PC-9 (cell line): ENCODE measurements around the gene MACROD2. TPM values are rescaled to one million over a fixed set of nuclear protein-coding genes. Genes with fewer than 3 reads are reported as not detected.

Experiments
- BruUV-seq: library from RNA; stranded (reverse); fragments of 400-500 nt; replicated peaks from 2 replicates; lab custom pipeline; 2021; lab: Mats Ljungman, UMichigan
- CTCF ChIA-PET: fragments of 300-600 bp; sonication (Branson Sonifier 250); formaldehyde crosslinking; loops from one replicate; lab custom pipeline; 2022; ENCODE audit warnings: antibody characterized with exemption; lab: Charles Lee
- POLR2A ChIA-PET: fragments of 300-600 bp; sonication (Branson Sonifier 250); formaldehyde crosslinking; loops from one replicate; lab custom pipeline; 2022; ENCODE audit warnings: antibody characterized with exemption; ENCODE audit not compliant: unreplicated experiment; lab: Charles Lee
- DNase-seq, 2 experiments: peaks; one replicate each; pipeline versions ENCODE4 v3.0.0 to v3.0.0-alpha.2; 2015 to 2022; ENCODE audit warnings: mixed read lengths in 1 of 2
- H2AFZ ChIP-seq: fragments of 200-600 bp; sonication (generic); 2 replicates; pipeline ENCODE4 v1.8.1; 2017; ENCODE audit warnings: antibody characterized with exemption
- H3F3A ChIP-seq: fragments of 200-600 bp; sonication (generic); 2 replicates; pipeline ENCODE4 v1.8.1; 2017; ENCODE audit warnings: antibody characterized with exemption, mild to moderate bottlenecking, low read depth; ENCODE audit not compliant: insufficient read depth
- H3K27ac ChIP-seq: fragments of 200-600 bp; sonication (generic); 2 replicates; pipeline ENCODE4 v1.6.1; 2016; ENCODE audit warnings: mixed run types
- H3K27me3 ChIP-seq: fragments of 200-600 bp; sonication (generic); 2 replicates; pipeline ENCODE4 v1.6.1; 2016; ENCODE audit warnings: low read depth, mixed run types; ENCODE audit not compliant: insufficient read depth
- H3K36me3 ChIP-seq: fragments of 200-600 bp; sonication (generic); 2 replicates; pipeline ENCODE4 v1.6.1; 2016; ENCODE audit warnings: low read depth, mixed run types
- H3K4me1 ChIP-seq: fragments of 200-600 bp; sonication (generic); replicated peaks from 2 replicates; pipeline ENCODE4 v1.6.1; 2016; ENCODE audit warnings: mixed run types; ENCODE audit not compliant: insufficient read depth
- H3K4me2 ChIP-seq: fragments of 200-600 bp; sonication (generic); 2 replicates; pipeline ENCODE4 v1.6.1; 2017; ENCODE audit warnings: mixed run types
- H3K4me3 ChIP-seq: fragments of 200-600 bp; sonication (generic); 2 replicates; pipeline ENCODE4 v1.6.1; 2016; ENCODE audit warnings: mixed run types
- H3K79me2 ChIP-seq: fragments of 200-600 bp; sonication (generic); 2 replicates; pipeline ENCODE4 v1.6.1; 2017; ENCODE audit warnings: low read depth, mixed run types
- H3K9me2 ChIP-seq: fragments of 200-600 bp; sonication (generic); 2 replicates; pipeline ENCODE4 v1.8.1; 2017; ENCODE audit warnings: mild to moderate bottlenecking; ENCODE audit not compliant: insufficient read depth
- H3K9me3 ChIP-seq: fragments of 200-600 bp; sonication (generic); 2 replicates; pipeline ENCODE4 v1.8.1; 2016; ENCODE audit warnings: low read depth; ENCODE audit not compliant: insufficient read depth
- H4K20me1 ChIP-seq: fragments of 200-600 bp; sonication (generic); 2 replicates; pipeline ENCODE4 v1.8.1; 2017; ENCODE audit not compliant: insufficient read depth
- EZH2 ChIP-seq: fragments of 200-600 bp; sonication (generic); IDR thresholded peaks from 2 replicates; pipeline ENCODE4 v1.8.0; 2017; ENCODE audit warnings: antibody characterized with exemption, low read depth
- intact Hi-C: fragments of 100-400 bp; cut with micrococcal nuclease; formaldehyde crosslinking; loops from one replicate; pipeline ENCODE4 v1.10.0; 2022; ENCODE audit not compliant: unreplicated experiment
- total RNA-seq: library from RNA; stranded (reverse); gene quantifications from 2 replicates; pipeline ENCODE4 v1.2.3, GENCODE V29; 2021
- TF ChIP-seq, protein P1 (sequence below): fragments of 200-600 bp; sonication (generic); conservative IDR thresholded peaks from 2 replicates; pipeline ENCODE4 v1.6.1; 2017; ENCODE audit warnings: mixed run types, antibody characterized with exemption, mild to moderate bottlenecking, moderate library complexity

The MACROD2 gene
- total RNA-seq, 1 experiment from 2014 or later, result 11.4 TPM

DNA sequence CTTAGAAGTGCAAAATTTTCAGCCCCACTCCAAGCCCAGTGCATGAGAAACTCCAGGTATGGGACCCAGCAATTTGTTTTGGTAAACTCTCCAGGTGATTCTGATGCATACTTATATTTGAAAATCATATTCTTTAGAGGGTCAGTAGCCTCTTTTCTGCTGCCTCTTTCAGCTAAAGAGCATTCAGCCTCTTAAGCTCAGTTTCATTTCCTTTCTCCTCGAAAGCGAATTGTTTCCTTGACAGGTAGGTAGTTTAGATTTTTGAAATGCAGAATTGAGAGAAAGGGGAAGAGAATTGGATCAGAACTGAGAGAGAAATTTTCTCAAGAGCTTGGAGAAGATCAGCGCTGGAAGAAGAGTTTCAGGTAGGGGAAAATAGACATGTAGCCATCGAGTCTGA lies 1337.9 kb downstream of the MACROD2 start:
- CTCF ChIA-PET, result no interaction called here
- Histone ChIP-seq H3K4me1 (no peaks in the 10 kb centered on the region), H4K20me1 (no peaks in the 10 kb centered on the region), H3K27me3 (no peaks in the 10 kb centered on the region), H2AFZ (no peak overlapping the region), H3K4me3 (no peak overlapping the region), H3K9me3 (no peaks in the 10 kb centered on the region), H3K4me2 (no peak overlapping the region), H3K27ac (no peak overlapping the region), H3K9me2 (no peaks in the 10 kb centered on the region), H3K79me2 (no peaks in the 10 kb centered on the region), H3F3A (no peaks in the 10 kb centered on the region), H3K36me3 (no peaks in the 10 kb centered on the region)
- intact Hi-C loops, result no loop called here
- no peak for DNase-seq
- TF ChIP-seq EZH2, result no peak
- TF ChIP-seq, protein P1, sequence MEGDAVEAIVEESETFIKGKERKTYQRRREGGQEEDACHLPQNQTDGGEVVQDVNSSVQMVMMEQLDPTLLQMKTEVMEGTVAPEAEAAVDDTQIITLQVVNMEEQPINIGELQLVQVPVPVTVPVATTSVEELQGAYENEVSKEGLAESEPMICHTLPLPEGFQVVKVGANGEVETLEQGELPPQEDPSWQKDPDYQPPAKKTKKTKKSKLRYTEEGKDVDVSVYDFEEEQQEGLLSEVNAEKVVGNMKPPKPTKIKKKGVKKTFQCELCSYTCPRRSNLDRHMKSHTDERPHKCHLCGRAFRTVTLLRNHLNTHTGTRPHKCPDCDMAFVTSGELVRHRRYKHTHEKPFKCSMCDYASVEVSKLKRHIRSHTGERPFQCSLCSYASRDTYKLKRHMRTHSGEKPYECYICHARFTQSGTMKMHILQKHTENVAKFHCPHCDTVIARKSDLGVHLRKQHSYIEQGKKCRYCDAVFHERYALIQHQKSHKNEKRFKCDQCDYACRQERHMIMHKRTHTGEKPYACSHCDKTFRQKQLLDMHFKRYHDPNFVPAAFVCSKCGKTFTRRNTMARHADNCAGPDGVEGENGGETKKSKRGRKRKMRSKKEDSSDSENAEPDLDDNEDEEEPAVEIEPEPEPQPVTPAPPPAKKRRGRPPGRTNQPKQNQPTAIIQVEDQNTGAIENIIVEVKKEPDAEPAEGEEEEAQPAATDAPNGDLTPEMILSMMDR, result no peak
- POLR2A ChIA-PET, result no interaction called here
- no TSS peak for BruUV-seq

DNA sequence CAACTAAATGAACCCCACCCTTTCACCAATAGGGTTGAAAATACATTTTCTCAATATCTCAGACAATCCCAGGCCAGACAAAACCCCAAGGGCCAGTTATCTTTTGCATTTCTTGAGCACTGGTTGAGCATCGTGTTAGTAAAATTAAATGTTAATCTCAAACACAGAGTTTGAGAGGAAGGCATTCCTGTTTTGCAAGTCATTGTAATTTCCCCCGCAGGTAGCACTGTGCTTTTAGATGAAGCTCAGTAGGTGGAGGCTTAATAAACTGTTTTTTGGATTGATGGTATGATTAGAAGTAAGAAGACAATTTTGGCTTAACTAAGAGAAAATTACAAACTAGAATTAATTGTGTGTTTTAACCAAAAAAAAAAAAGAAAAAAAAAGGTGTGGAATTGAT lies 1340.7 kb downstream of the MACROD2 start:
- TF ChIP-seq, protein P1, result no peak
- no peak for TF ChIP-seq EZH2
- Histone ChIP-seq H4K20me1 (no peaks in the 10 kb centered on the region), H3K4me2 (no peak overlapping the region), H3F3A (no peaks in the 10 kb centered on the region), H3K4me1 (no peaks in the 10 kb centered on the region), H3K79me2 (no peaks in the 10 kb centered on the region), H3K9me2 (no peaks in the 10 kb centered on the region), H3K27ac (no peak overlapping the region), H3K4me3 (no peak overlapping the region), H3K27me3 (no peaks in the 10 kb centered on the region), H2AFZ (no peak overlapping the region), H3K36me3 (no peaks in the 10 kb centered on the region), H3K9me3 (no peaks in the 10 kb centered on the region)
- ChIA-PET CTCF (no interaction called here), POLR2A (no interaction called here)
- intact Hi-C loops, result no loop called here
- BruUV-seq, result no TSS peak
- no peak for DNase-seq

DNA sequence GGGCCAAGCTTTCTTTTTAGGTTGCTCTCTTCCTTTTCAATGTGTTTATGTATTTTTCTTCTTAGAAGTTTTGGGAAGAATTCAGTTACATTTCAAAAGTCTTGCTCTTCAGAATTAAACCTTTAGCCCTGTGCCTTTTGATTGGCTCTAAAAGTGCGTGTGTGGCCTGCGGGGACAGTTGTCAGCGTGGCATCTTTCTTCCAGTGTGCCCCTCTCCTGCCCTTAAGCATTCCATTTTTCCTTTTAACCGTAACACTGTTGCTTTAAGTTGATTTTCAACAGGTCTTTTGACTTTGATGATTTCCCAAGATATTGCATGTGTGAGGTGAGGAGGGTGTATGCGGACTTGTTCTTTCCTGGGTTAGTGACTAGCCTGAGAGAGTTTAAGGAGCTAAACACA lies 1341.2 kb downstream of the MACROD2 start:
- Histone ChIP-seq H3K27me3 (no peaks in the 10 kb centered on the region), H3K79me2 (no peaks in the 10 kb centered on the region), H3K9me2 (no peaks in the 10 kb centered on the region), H3K9me3 (no peaks in the 10 kb centered on the region), H2AFZ (no peak overlapping the region), H3K27ac (no peak overlapping the region), H3K36me3 (no peaks in the 10 kb centered on the region), H3K4me3 (no peak overlapping the region), H3K4me1 (no peaks in the 10 kb centered on the region), H3F3A (no peaks in the 10 kb centered on the region), H4K20me1 (no peaks in the 10 kb centered on the region), H3K4me2 (no peak overlapping the region)
- ChIA-PET POLR2A (no interaction called here), CTCF (no interaction called here)
- intact Hi-C loops, result no loop called here
- BruUV-seq, result no TSS peak
- no peak for DNase-seq
- TF ChIP-seq EZH2, result no peak

DNA sequence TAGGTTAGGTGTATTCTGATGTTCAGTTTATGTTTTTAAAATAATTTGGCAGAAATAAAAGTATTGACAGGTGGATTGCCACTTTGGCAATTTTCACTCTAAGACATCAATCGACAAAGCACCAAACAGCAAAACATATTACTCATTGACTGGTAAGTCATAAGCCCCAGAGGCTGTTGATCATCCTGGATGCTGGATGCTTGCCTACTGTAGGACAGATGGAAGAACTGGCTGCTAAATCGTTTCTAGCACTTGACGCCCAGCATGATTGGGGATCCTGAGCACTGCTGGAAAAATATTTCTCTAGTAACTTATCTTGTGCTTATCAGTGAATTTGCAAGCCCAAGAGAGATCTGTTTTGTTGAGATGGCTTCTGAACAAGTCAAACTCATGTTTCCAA lies 1343.9 kb downstream of the MACROD2 start:
- Histone ChIP-seq H3K9me3 (no peaks in the 10 kb centered on the region), H3K36me3 (no peaks in the 10 kb centered on the region), H3K9me2 (no peaks in the 10 kb centered on the region), H3K27ac (no peak overlapping the region), H3K4me3 (no peak overlapping the region), H3K27me3 (no peaks in the 10 kb centered on the region), H2AFZ (no peak overlapping the region), H3K4me1 (no peaks in the 10 kb centered on the region), H3K79me2 (no peaks in the 10 kb centered on the region), H4K20me1 (no peaks in the 10 kb centered on the region), H3F3A (no peaks in the 10 kb centered on the region), H3K4me2 (no peak overlapping the region)
- no peak for DNase-seq
- intact Hi-C loops, result no loop called here
- CTCF ChIA-PET, result no interaction called here
- BruUV-seq, result no TSS peak
- TF ChIP-seq, protein P1, result no peak
- TF ChIP-seq EZH2, result no peak
- POLR2A ChIA-PET, result no interaction called here
